Lower lobe of right lung (tissue), 2 donors: ENCODE results near the gene MACROD2. TPM values are rescaled to one million over a fixed set of nuclear protein-coding genes. Genes with fewer than 3 reads are reported as not detected.

Source experiments
- ATAC-seq, 2 donors: fragments of 200-7000 bp; cut with Tn5 transposase; one replicate each; pipeline ENCODE4 v1.9.1; 2020 to 2022; ENCODE audit warnings: mild to moderate bottlenecking in 2 of 2, moderate library complexity in 2 of 2
- DNase-seq: peaks from one replicate; pipeline ENCODE4 v3.0.0-alpha.2; 2020
- H3K27ac ChIP-seq: fragments of 200-600 bp; one replicate; pipeline ENCODE4 v1.8.0; 2022
- H3K27me3 ChIP-seq: fragments of 200-600 bp; one replicate; pipeline ENCODE4 v1.8.0; 2022; ENCODE audit warnings: low read depth
- H3K36me3 ChIP-seq: fragments of 200-600 bp; one replicate; pipeline ENCODE4 v1.8.0; 2022; ENCODE audit warnings: mild to moderate bottlenecking
- H3K4me1 ChIP-seq: fragments of 200-600 bp; one replicate; pipeline ENCODE4 v1.8.0; 2022
- H3K4me3 ChIP-seq: fragments of 200-600 bp; one replicate; pipeline ENCODE4 v1.8.0; 2022; ENCODE audit warnings: mild to moderate bottlenecking
- H3K9me3 ChIP-seq: fragments of 200-600 bp; one replicate; pipeline ENCODE4 v1.8.0; 2022
- intact Hi-C: fragments of 100-400 bp; cut with DNase I; formaldehyde crosslinking; loops from one replicate; pipeline ENCODE4 v1.11.0; 2022
- total RNA-seq: library from RNA; stranded (reverse); fragmentation: NEBNext Ultra II Directional; extraction: Animal tissue kit (Norgen Biotek cat#: 25700); gene quantifications from one replicate; pipeline ENCODE4 v1.2.1, GENCODE V29; 2021
- TF ChIP-seq, protein P1 (sequence below): fragments of 200-600 bp; IDR thresholded peaks from one replicate; pipeline ENCODE4 v1.8.0; 2022; ENCODE audit warnings: antibody characterized with exemption, mild to moderate bottlenecking
- donor health status: DM: no; HTN: yes; CAD: no; lungs with severe emphysema.

The MACROD2 gene
- total RNA-seq, 1 donor from 2014 or later: 73.0 TPM

DNA sequence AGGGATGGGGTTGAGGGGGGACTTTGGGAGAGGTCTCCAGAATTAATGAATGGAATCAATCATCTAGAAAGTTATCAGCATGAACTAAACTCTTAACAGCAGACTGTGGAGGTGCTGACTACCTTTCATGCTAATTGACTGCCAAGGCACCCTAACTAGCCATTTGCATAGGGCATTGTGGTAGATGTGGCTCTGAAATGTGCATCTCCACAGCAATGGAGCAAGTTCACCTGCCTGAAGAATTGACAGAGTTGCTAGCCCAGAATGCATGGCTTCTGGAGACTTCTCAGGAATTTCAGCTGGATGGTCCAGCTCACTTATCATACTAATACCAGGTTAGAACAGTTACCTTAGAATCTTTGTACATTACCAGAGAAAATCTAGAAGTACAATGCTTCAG is 1832.3 kb downstream of the MACROD2 start:
- Histone ChIP-seq H3K27ac (no peak overlapping the region), H3K9me3 (no peaks in the 10 kb centered on the region), H3K27me3 (no peaks in the 10 kb centered on the region), H3K4me3 (no peak overlapping the region), H3K4me1 (no peaks in the 10 kb centered on the region), H3K36me3 (no peaks in the 10 kb centered on the region)
- intact Hi-C loops: no loop called here
- ATAC-seq: no peak
- TF ChIP-seq, protein P1, sequence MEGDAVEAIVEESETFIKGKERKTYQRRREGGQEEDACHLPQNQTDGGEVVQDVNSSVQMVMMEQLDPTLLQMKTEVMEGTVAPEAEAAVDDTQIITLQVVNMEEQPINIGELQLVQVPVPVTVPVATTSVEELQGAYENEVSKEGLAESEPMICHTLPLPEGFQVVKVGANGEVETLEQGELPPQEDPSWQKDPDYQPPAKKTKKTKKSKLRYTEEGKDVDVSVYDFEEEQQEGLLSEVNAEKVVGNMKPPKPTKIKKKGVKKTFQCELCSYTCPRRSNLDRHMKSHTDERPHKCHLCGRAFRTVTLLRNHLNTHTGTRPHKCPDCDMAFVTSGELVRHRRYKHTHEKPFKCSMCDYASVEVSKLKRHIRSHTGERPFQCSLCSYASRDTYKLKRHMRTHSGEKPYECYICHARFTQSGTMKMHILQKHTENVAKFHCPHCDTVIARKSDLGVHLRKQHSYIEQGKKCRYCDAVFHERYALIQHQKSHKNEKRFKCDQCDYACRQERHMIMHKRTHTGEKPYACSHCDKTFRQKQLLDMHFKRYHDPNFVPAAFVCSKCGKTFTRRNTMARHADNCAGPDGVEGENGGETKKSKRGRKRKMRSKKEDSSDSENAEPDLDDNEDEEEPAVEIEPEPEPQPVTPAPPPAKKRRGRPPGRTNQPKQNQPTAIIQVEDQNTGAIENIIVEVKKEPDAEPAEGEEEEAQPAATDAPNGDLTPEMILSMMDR: no peak
- DNase-seq: no peak

DNA sequence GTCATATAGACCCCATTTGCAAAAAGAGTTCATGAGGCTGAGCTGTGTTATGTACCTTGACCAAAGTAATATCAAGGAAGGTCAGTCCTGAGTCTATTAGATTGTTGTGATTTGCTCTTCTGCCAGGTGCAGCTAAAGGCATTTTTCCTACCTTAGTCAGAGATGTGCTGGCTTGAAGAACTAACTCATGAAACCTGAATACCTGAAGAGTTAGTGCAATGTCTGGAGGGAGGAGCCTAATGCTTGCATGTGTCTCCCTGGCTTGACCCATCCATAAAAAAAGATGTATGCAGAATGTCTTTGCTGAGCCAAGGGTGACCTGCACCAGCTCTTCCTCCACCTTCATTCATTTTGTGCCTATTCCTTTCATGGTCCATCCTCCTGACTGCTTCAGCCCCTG is 1835.9 kb downstream of the MACROD2 start:
- no peaks in the 10 kb centered on the region for H3K9me3 ChIP-seq
- intact Hi-C loops: no loop called here
- TF ChIP-seq, protein P1: no peak
- H3K4me3 ChIP-seq: no peak overlapping the region
- DNase-seq (no peak), ATAC-seq (no peak)
- H3K36me3 ChIP-seq: no peaks in the 10 kb centered on the region
- H3K27ac ChIP-seq: no peak overlapping the region
- no peaks in the 10 kb centered on the region for H3K4me1 ChIP-seq
- H3K27me3 ChIP-seq: no peaks in the 10 kb centered on the region

GRCh38 chr20:15832512-15832911 is 1837.2 kb downstream of the MACROD2 start:
- H3K4me1 ChIP-seq: no peaks in the 10 kb centered on the region
- TF ChIP-seq, protein P1: no peak
- H3K36me3 ChIP-seq: no peaks in the 10 kb centered on the region
- no peak for DNase-seq
- no peaks in the 10 kb centered on the region for H3K27me3 ChIP-seq
- H3K4me3 ChIP-seq: no peak overlapping the region
- intact Hi-C loops: no loop called here
- no peaks in the 10 kb centered on the region for H3K9me3 ChIP-seq
- H3K27ac ChIP-seq: no peak overlapping the region
- ATAC-seq: no peak

DNA sequence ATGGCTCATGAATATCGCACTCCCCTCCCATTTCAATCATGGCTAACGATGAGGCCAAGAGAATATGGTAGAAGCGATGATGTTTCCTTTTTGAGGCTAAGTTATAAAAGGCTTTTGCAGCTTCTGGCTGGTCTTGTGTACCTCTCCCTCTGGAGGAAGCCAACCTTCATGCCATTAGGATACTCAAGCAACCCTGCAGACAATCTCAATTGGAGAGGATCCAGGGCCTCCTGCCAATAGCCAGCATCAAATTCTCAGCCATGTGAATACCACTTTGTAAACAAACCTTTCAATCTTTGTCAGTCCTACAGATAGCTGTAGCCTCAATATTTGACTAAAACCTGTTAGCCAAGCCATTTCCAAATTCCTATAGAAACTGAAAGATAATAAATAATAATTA is 1839.5 kb downstream of the MACROD2 start:
- intact Hi-C loops: no loop called here
- TF ChIP-seq, protein P1: no peak
- DNase-seq: no peak
- H3K27ac ChIP-seq: no peak overlapping the region
- H3K9me3 ChIP-seq: no peaks in the 10 kb centered on the region
- no peaks in the 10 kb centered on the region for H3K36me3 ChIP-seq
- ATAC-seq: no peak
- no peaks in the 10 kb centered on the region for H3K27me3 ChIP-seq
- no peak overlapping the region for H3K4me3 ChIP-seq
- H3K4me1 ChIP-seq: no peaks in the 10 kb centered on the region

GRCh38 chr20:15835811-15836210 is 1840.5 kb downstream of the MACROD2 start:
- intact Hi-C loops: no loop called here
- H3K27ac ChIP-seq: no peak overlapping the region
- no peaks in the 10 kb centered on the region for H3K27me3 ChIP-seq
- no peaks in the 10 kb centered on the region for H3K4me1 ChIP-seq
- no peak for ATAC-seq
- no peaks in the 10 kb centered on the region for H3K36me3 ChIP-seq
- H3K4me3 ChIP-seq: no peak overlapping the region
- no peaks in the 10 kb centered on the region for H3K9me3 ChIP-seq
- DNase-seq: no peak
- TF ChIP-seq, protein P1: no peak

GRCh38 chr20:15836634-15837033 is 1841.3 kb downstream of the MACROD2 start:
- Histone ChIP-seq H3K4me3 (no peak overlapping the region), H3K36me3 (no peaks in the 10 kb centered on the region), H3K9me3 (no peaks in the 10 kb centered on the region), H3K27me3 (no peaks in the 10 kb centered on the region), H3K4me1 (no peaks in the 10 kb centered on the region), H3K27ac (no peak overlapping the region)
- intact Hi-C loops: no loop called here
- ATAC-seq: no peak
- TF ChIP-seq, protein P1: no peak
- no peak for DNase-seq
